Measurements from ENCODE around the gene TMEM179B.
"Not testable (repeated sequence)": the region's sequence is repeated elsewhere in the genome, so short reads cannot be mapped to it uniquely, and the experiment has no call there.

The TMEM179B gene, protein sequence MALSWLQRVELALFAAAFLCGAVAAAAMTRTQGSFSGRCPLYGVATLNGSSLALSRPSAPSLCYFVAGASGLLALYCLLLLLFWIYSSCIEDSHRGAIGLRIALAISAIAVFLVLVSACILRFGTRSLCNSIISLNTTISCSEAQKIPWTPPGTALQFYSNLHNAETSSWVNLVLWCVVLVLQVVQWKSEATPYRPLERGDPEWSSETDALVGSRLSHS

DNA sequence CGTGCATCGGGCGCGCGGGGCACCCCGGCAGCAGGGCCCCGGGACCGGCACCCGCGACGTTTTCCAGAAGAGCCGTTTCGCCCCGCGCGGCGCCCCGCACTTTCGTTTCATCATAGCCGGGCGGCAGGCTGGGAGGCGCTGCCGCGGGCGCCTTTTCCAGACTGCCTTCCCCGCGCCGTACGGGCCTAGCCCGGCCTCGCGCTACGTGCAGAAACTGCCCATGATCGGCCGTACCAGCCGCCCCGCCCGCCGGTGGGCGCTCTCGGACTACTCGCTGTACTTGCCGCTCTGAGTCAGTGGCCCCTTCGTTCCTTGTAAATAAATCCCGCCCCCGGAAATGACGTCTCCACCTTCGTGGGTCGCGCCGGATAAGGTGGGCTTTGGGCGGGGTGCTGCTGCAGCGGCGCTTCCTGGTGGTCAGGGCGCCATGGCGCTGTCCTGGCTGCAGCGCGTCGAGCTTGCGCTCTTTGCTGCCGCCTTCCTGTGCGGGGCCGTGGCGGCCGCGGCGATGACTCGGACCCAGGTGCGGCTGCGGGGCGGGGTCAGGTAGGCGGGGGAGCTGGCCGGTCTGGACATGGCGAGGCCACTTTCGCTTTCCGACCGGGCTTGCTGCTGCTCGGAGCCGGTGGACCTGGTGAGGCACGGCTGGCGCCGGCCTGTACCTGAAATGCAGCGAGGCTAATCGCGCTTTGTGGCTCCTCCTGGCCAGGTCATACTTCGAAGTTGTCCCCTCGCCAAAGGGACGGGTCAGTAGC lies at the start of gene TMEM179B:
Gene TMEM179B, plus strand, starts transcription at position 398 of the 755 bp plus-strand sequence. Its CDS starts 30 bp downstream, at position 428.
- peak; percentile 97 for DNase-seq

- no peak for DNase-seq
Measured at GRCh38 chr11:62747475-62748160, 39.6 kb upstream of the TMEM179B start.

DNA sequence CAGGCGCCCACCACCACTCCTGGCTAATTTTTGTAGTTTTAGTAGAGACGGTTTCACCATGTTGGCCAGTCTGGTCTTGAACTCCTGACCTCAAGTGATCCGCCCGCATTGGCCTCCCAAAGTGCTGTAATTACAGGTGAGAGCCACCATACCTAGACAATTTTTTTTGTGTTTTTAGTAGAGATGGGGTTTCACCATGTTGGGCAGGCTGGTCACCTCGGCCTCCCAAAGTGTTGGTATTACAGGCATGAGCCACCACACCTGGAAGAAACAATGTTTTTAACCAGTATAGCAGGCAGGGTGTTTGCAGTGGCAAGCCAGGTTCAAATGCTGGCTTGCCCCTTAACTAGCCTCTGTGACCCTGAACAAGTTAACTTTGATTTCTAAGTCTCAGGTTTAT lies 37.3 kb upstream of the TMEM179B start:
- DNase-seq, result not testable (repeated sequence)

DNA sequence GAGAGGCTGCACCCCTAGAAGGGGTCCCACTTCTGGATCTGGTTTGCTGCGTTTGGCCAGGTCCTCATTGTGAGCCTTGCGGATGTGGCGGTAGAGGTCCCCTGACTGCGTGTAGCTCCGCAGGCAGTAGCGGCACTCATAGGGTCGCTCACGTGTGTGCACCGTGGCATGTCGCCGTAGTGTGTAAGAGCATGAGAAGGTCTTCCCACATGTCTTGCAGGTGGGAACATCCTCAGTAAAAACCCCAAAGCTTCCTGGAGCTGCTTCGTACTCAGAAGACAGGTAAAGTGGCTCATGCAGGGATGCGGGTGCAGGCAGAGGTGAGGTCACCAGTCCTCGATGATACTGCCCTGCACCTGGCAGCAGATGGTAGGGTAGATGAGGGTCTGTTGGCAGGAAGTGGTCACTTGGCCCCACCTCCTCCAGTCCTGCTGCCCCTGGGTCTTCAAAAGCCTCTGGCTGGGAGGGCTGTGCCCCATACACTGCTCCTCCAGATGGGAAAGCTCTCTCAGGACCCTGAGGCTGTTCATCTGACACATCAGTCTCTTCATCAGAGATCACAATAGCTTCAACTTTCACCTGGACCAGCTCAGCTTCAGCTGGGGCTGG lies 34.9 kb upstream of the TMEM179B start:
- no peak for DNase-seq

- DNase-seq, result no peak
Measured at GRCh38 chr11:62752994-62753735, 34.0 kb upstream of the TMEM179B start.

- peak; percentile 100 for DNase-seq
Measured at GRCh38 chr11:62753736-62754603, 33.2 kb upstream of the TMEM179B start, which contains the start of gene ZBTB3. ZBTB3 (minus strand) TSS chr11:62754160; CDS start chr11:62753664, 496 bp downstream.

DNA sequence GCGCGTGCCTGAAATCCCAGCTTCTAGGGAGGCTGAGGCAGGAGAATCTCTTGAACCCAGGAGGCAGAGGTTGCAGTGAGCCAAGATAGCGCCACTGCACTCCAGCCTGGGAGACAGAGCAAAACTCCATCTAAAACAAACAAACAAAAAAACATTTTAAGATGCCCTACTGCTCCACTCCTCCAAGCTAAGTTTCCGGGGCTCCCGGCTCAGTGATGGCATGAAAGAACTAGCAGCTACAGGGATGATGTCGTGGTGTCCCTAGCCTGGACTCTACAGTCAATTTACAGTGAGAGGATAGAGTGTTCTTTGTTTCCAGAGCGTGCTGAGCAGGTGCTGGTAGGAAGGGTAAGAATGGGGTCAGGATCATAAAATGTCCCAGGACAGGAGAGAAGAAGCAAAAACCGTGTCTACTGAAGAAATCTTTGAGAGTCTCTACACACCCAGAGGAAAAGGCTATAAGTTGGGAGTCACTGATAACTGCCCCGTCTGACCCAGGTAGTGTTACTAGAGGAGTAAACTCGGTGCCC lies 32.1 kb upstream of the TMEM179B start:
- DNase-seq, result no peak

DNA sequence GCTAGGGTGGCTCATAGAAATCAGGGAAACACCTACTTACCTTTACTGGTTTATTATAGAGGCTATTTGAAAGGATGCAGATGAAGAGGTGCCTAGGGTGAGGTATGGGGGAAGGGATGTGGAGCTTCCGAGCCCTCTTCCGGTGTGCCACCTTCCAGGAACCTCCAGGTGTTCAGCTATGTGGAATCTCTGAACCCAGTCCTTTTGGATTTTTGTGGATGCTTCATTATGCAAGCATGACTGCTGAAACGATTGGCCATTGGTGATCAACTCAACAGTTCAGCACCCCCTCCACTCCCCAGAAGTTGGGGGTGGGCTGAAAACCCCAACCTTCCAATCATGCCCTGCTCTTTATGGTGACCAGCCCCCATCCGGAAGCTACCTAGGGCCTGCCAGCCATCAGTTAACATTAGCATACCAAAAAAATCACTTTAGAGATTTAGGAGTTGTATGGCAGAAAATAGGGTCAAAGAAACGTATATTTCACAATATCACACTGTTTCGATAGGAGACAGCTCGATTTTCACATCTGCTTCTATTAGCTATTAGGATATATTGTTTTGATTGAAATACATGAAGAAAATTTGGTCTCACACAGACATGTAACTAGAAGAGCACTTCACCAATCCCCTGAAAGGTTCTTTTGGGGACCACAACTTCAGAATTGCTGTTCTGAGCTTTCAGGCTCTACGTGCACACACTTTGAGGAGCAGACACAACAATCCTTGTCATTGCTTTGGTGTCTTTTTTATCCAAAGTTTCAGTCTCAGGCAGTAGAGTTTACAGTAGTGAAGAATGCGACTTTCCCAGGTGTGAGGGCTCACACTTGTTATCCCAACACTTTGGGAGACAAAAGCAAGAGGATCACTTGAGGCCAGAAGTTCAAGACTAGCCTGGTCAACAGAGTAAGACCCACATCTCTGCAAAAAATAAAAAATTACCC lies 29.1 kb upstream of the TMEM179B start:
- DNase-seq, result no peak

DNA sequence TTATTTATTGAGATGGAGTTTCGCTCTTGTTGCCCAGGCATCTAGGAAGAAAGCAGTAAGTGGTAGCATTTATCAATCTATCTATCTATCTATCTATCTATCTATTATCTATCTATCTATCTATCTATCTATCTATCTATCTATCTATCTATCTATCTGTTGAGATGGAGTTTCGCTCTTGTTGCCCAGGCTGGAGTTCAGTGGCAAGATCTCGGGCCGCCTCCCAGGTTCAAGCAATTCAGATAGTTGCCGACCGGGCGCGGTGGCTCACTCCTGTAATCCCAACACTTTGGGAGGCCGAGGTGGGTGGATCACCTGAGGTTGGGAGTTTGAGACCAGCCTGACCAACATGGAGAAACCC lies 26.4 kb upstream of the TMEM179B start:
- not testable (repeated sequence) for DNase-seq

DNA sequence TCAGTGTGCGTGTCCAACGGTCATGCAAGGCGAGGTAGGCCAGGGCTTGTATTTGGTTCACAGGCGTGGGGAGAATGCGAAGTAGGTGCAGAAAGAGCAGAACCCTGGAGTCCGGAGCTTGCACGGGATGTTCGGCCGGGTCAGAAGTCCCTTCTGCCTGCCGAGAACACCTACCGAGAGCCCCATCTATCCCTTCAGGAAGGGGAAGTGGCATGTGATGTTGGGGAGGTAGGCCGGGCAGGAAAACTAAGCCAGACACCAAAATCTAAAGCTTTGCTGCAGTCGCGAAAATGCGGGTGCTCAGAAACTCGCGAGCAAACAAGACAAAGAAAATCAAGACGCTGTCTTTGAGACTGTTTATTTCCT lies 16.4 kb upstream of the TMEM179B start:
- no peak for DNase-seq

DNA sequence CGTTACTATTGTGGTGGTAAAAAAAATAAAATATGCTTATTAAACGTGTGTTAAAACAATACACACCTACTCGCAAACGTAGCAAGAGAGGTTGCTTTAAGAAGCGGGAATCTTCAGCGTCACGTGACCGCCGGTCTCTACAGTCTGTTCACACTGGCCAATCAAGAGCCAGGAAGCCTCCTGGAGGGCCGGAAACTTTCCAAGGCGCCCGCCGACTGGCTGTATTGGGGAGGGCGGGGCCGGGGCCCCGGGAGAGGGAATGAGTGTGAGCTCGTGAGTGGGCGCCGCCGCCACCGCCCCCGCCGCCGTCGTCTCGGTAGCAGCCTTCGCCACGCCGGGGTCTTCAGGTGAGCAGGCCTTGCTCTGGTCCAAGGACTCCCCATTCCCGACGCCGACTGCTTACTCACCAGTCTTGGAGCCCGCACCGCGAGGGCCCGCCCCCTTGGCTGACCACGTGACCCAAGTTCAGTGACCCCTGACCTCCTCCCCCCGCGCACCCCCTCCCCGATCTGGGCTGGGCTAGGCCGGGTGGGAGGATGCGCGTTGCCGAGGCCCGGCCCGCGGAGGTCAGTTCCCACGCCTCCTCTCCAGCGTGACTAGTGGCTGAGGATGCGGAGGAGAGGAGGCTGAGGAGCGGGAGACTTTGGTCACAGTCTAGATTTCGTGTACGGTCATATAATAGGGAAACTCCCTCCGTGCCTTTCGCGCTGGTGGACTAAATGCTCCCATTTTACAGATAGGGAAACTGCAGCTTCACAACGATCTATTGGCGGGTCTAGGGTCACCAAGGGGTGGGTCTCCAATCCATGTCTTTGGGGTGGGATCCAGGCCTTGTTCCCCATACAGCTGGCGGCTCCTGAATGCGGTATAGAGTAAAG lies 15.8 kb upstream of the TMEM179B start, which contains the start of gene TAF6L:
Gene TAF6L, plus strand, starts transcription at position 253 of the 878 bp plus-strand sequence. CDS start 4,388 bp downstream, outside the sequence.
- DNase-seq, result peak; percentile 97

- DNase-seq, result no peak
Measured at GRCh38 chr11:62774407-62774806, 12.8 kb upstream of the TMEM179B start.

DNA sequence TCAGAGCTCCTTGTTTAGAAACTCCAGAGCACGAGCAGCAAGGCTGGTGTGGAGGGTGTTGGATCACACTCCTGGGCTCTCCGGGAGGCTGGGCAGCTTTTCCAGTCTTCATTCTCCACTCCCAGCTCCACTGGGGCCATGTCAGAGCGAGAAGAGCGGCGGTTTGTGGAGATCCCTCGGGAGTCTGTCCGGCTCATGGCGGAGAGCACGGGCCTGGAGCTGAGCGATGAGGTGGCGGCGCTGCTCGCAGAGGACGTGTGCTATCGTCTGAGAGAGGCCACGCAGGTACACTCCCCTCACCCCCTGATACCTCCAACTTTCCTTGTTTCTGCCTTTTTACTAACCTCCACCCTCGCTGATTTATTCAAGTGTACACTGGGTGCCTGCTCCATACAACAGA lies 11.6 kb upstream of the TMEM179B start:
- DNase-seq, result no peak

- no peak for DNase-seq
Measured at GRCh38 chr11:62777389-62777788, 9.8 kb upstream of the TMEM179B start.

GRCh38 chr11:62778441-62778840 lies 8.8 kb upstream of the TMEM179B start:
- DNase-seq, result no peak

DNA sequence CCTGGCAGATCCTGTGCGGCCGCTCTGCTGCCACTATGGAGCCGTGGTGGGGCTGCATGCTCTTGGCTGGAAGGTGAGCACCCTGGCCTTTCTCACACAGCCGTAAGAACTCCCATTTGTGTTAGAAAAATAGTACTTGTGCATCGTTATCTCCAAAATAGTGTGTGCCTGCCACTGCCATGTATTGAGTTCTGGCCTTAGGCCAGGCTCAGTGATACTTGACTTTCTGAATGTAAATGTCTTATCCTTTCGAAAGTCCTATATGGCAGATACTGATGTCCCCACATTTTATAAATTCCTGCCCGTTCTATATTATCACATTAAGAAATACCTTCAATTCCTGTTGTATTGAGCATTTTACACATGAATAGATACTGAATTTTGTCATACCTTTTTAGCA lies 4.4 kb upstream of the TMEM179B start:
- no peak for DNase-seq

DNA sequence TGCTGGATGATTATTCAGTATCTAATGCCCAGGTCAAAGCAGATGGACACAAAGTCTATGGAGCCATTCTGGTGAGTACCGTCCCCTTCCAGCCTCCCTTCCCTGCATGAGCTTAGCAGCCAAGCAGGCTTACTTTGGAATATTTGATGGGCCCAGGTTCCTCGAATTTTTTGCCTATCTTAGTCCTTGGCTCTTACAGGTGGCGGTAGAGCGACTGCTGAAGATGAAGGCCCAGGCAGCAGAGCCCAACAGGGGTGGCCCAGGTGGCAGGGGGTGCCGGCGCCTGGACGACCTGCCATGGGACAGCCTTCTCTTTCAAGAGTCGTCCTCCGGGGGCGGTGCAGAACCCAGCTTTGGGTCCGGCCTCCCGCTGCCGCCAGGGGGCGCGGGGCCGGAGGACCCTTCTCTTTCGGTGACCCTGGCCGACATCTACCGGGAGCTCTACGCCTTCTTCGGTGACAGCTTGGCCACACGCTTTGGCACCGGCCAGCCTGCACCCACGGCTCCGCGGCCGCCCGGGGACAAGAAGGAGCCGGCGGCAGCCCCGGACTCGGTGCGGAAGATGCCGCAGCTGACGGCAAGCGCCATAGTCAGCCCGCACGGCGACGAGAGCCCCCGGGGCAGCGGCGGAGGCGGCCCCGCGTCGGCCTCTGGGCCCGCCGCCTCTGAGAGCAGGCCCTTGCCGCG lies 741 bp upstream of the TMEM179B start:
- peak; percentile 76 for DNase-seq

DNA sequence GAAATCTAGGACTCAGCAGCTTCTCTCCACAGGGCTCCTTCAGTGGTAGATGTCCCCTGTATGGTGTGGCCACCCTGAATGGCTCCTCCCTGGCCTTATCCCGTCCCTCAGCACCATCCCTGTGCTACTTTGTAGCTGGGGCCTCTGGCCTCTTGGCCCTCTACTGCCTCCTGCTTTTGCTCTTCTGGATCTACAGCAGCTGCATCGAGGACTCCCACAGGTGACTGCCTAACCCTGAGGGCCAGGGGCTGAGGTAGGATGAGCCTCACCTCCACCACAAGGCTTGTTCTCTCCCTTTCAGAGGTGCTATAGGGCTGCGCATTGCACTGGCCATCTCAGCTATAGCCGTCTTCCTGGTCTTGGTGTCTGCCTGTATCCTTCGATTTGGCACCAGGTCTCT lies 1.8 kb downstream of the TMEM179B start:
- DNase-seq, result peak; percentile 0

Data from MV-4-11 (cell line).